Mesodermal cell (in vitro differentiated cells): ENCODE data around the gene TMEM106B. TPM values are rescaled to one million over a fixed set of nuclear protein-coding genes. Genes with fewer than 3 reads are reported as not detected.
A peak's percentile ranks its signal among the peaks of the same experiment; 100 is the strongest.
"Not testable (repeated sequence)": the region's sequence is repeated elsewhere in the genome, so short reads cannot be mapped to it uniquely, and the experiment has no call there.

Source experiments
- H3K27ac ChIP-seq: 2 replicates; pipeline ENCODE4 v1.7.0; 2013; ENCODE audit warnings: mild to moderate bottlenecking, low read depth, low read length, moderate library complexity; ENCODE audit not compliant: severe bottlenecking
- H3K36me3 ChIP-seq: 2 replicates; pipeline ENCODE4 v1.7.1; 2013; ENCODE audit warnings: mild to moderate bottlenecking, low read length, moderate library complexity; ENCODE audit not compliant: control insufficient read depth, insufficient read depth
- H3K4me1 ChIP-seq: one replicate; pipeline ENCODE4 v1.7.1; 2013; ENCODE audit warnings: mild to moderate bottlenecking, low read length; ENCODE audit not compliant: insufficient read depth, control insufficient read depth, poor library complexity, severe bottlenecking
- H3K4me3 ChIP-seq: 2 replicates; pipeline ENCODE4 v1.7.0; 2013; ENCODE audit warnings: low read length, control low read depth, mild to moderate bottlenecking; ENCODE audit not compliant: insufficient read depth, poor library complexity, severe bottlenecking; ENCODE audit errors: extremely low read depth
- H3K9me3 ChIP-seq: 2 replicates; pipeline ENCODE4 v1.7.1; 2013; ENCODE audit warnings: mild to moderate bottlenecking, low read length, moderate library complexity; ENCODE audit not compliant: control insufficient read depth
- WGBS, 2 experiments: methylation state at CpG; one replicate each; pipeline ENCODE4 v1.1.5; 2013; ENCODE audit warnings: missing lambda C conversion rate in 2 of 2; ENCODE audit not compliant: insufficient coverage in 2 of 2; 5-methylcytosine and 5-hydroxymethylcytosine counted together
- polyA plus RNA-seq, 2 experiments: library from polyadenylated mRNA; stranded (reverse); fragments of 50-300 nt; gene quantifications; one replicate each; pipeline ENCODE4 v1.2.3, GENCODE V29; 2013

TMEM106B gene
- polyA plus RNA-seq (2013, experiment 1 of 2): 50.0 TPM
- polyA plus RNA-seq (2013, experiment 2 of 2): 52.1 TPM

DNA sequence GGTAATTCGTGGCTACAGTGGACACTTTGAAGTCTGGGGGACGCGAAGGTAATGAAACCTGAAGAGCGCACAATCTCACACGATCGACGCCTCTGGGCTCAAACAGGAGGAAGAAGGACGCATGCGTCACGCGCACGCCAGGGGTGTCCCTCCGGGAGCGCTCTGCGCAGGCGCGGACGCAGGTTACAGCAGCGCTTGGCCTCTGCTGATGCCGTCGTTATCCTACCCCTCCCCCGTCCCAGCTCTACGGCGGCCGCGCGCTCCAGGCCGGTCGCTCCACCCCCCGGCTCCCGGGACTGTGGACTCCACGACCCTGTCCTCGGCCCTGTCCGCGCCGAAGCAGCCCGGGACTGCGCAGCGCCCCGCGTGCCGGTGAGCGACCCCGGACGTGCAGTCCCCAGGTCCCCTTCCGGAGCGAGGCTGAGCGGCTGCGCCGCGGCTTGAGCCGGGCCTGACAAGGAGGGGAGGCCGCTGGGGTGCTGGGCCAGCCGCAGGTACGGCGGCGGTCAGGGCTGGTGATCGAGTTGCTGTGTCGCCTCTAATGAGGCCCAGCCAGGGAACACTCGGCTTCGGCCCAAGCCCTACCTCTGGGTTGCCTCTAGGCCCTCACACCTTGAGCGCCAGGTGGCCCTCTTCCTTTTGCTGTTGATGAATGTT lies at the start of gene TMEM106B:
TSS of gene TMEM106B (plus strand) at position 241 of the 657 bp plus-strand sequence. CDS start 3,517 bp downstream, outside the sequence.
- WGBS, 2 experiments: 0% methylated on average over 51 to 52 of the region's 62 CpGs

DNA sequence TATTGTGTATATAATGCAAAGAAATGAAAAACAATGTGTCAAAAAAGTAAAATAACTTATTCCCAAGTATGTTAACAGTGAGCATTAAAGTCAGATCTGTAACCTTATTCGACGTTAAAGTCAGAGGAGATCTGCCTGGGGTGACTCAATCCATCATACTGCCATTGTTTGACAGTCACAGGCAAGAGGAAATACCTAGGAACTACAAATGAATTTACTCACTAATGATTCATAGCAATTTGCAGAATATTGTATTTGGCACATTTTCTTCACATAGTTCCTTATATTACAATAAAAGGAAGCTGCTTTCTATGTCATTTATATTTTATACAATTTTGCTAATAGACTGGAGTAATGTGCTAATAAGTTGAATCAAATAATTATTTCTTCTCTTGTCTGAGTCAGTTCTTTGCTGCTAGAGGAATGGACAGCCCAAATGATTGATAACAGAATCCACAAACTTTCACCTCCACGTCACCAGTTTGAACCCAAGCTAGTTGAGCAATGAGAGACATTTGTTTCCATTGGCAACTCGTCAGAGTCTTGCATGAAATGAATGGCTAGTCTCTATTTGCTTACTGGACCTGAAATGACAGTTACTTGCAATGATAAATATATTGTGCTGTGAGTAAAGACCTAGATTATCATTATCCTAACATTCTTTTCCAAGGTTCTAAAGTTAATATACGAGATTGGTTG lies 48.5 kb upstream of the TMEM106B start:
- H3K4me3 ChIP-seq: no peak overlapping the region
- H3K4me1 ChIP-seq: no peaks in the 10 kb centered on the region
- H3K36me3 ChIP-seq: no peaks in the 10 kb centered on the region
- WGBS, 2 experiments: 65 to 91% methylated on average over 2 to 4 of the region's 5 CpGs
- H3K27ac ChIP-seq: no peak overlapping the region
- H3K9me3 ChIP-seq: no peaks in the 10 kb centered on the region

More for the DNA sequence above, at the start of gene TMEM106B:
- H3K9me3 ChIP-seq: no peaks in the 10 kb centered on the region
- H3K36me3 ChIP-seq: peaks cover 9% of the 10 kb centered on the region
- H3K4me1 ChIP-seq: no peaks in the 10 kb centered on the region
- H3K27ac ChIP-seq: peak within 1 kb of the TSS; percentile 87
- H3K4me3 ChIP-seq: peak within 1 kb of the TSS; percentile 72

DNA sequence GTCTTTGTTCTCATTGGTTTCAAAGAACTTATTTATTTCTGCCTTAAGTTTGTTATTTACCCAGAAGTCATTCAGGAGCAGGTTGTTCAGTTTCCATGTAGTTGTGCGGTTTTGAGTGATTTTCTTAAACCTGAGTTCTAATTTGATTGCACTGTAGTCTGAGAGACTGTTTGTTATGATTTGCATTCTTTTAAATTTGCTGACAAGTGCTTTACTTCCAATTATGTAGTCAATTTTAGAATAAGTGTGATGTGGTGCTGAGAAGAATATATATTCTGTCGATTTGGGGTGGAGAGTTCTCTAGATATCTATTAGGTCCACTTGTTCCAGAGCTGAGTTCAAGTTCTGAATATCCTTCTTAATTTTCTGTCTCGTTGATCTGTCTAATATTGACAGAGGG lies 43.0 kb upstream of the TMEM106B start:
- H3K36me3 ChIP-seq, H3K27ac ChIP-seq, H3K9me3 ChIP-seq, H3K4me3 ChIP-seq, H3K4me1 ChIP-seq: not testable (repeated sequence)
- 80 to 100% methylated on average over 1 of the region's 3 CpGs for WGBS, 2 experiments

DNA sequence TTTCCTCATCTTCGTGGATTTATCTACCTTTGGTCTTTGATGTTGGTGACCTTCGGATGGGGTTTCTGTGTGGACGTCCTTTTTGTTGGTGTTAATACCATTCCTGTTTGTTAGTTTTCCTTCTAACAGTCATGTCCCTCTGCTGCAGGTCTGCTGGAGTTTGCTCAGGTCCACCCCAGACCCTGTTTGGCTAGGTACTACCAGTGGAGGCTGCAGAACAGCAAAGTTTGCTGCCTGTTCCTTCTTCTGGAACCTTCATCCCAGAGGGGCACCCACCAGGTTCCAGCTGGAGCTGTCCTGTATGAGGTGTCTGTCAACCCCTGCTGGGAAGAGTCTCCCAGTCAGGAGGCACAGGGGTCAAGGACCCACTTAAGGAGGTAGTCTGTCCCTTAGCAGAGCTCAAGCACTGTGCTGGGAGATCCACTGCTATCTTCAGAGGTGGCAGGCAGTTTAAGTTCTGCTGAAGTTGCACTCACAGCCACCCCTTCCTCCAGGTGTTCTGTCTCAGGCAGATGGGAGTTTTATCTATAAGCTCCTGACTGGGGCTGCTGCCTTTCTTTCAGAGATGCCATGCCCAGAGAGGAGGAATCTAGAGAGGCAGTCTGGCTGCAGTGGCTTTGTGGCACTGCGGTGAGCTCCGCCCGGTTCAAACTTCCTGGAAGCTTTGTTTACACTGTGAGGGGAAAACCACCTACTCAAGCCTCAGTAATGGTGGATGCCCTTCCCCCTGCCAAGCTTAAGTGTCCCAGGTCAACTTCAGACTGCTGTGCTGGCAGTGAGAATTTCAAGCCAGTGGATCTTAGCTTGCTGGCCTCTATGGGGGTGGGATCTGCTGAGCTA lies 40.9 kb upstream of the TMEM106B start:
- H3K36me3 ChIP-seq, H3K27ac ChIP-seq, H3K4me1 ChIP-seq, H3K4me3 ChIP-seq, H3K9me3 ChIP-seq: not testable (repeated sequence)
- WGBS, 2 experiments: 93% methylated on average over 3 of the region's 6 CpGs; no CpG with 5 or more reads in 1 of the 2 experiments

DNA sequence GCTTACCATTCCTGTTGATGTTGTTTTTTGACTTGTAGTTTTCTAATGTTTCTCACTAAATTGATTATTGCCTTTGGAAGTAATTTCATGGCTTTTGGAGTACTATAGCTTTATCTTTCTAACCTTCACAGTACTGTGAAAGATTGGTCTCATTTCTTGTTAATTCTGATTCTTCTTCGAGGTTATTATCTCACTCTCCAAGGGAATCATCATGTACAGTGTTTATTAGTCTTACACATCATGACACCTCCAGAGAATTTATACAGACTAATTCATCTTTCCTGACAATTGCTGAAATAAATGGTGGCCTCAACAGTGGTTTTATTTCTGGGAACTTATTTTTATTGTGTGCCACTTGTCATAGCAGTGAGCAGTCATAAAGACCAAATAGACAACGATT lies 37.4 kb upstream of the TMEM106B start:
- H3K27ac ChIP-seq: no peak overlapping the region
- H3K9me3 ChIP-seq: no peaks in the 10 kb centered on the region
- no peak overlapping the region for H3K4me3 ChIP-seq
- H3K4me1 ChIP-seq: no peaks in the 10 kb centered on the region
- 57% methylated on average over 1 of the region's 2 CpGs; no CpG with 5 or more reads in 1 of the 2 experiments for WGBS, 2 experiments
- H3K36me3 ChIP-seq: no peaks in the 10 kb centered on the region

DNA sequence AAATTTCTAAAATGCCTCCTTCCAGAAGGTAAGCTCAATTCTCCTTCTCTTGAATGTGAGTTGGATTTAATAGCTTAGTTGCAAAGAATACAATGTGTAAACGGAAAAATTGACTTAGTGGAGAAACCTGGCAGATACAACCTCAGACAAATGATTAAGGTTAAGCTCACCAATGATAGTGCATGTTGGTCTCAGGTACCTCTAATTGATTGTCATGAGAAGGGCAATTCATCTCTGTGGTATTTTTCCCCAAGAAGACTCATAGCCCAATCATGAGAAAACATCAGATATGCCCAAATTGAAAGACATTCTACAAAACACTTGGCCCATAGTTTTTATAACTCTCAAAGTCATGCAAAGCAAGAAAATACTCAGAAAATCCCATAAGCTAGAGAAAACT lies 36.2 kb upstream of the TMEM106B start:
- Histone ChIP-seq H3K36me3 (no peaks in the 10 kb centered on the region), H3K4me3 (no peak overlapping the region), H3K9me3 (no peaks in the 10 kb centered on the region), H3K4me1 (no peaks in the 10 kb centered on the region), H3K27ac (no peak overlapping the region)
- 80% methylated on average over 1 of the region's 1 CpG; no CpG with 5 or more reads in 1 of the 2 experiments for WGBS, 2 experiments

DNA sequence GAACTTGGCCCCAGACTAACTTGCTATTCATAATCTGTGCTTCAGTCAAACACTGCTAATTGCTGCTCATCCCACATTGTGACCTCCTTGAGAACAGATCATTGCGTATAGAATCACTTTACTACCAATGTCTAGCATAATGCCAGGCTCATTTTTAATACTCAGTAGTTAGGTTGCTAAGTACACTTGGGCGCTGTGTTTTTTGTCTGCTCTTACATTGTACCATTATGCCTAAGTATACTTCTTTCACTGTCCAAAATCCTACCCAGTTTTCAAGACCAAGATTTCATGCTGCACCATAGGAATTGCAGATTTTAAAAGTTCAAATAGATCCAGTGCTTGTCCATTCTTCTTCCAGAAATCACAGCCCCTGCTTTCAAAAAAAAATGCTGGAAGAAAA lies 32.8 kb upstream of the TMEM106B start:
- Histone ChIP-seq H3K9me3 (no peaks in the 10 kb centered on the region), H3K27ac (no peak overlapping the region), H3K4me1 (no peaks in the 10 kb centered on the region), H3K36me3 (no peaks in the 10 kb centered on the region), H3K4me3 (no peak overlapping the region)
- WGBS, 2 experiments: 94 to 100% methylated on average over 2 of the region's 2 CpGs

DNA sequence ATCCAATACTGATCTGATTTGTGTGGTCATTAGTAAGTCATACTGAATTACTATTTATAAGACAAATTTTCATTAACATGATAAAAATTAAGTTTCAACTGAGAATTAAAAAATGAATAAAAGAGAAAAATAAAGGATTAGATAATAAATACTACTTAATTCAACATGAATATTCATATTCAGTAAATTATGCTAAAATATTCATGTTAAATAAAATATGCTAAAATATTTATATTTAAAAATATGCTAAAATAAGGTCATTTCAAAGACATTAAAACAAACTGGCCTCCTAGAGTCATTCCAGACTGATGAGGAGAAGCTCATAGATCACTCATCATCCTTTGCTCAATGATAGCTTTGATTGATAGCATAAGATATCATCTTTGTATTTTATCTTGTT lies 16.7 kb upstream of the TMEM106B start:
- Histone ChIP-seq H3K9me3 (no peaks in the 10 kb centered on the region), H3K4me3 (no peak overlapping the region), H3K36me3 (no peaks in the 10 kb centered on the region), H3K4me1 (no peaks in the 10 kb centered on the region), H3K27ac (no peak overlapping the region)

DNA sequence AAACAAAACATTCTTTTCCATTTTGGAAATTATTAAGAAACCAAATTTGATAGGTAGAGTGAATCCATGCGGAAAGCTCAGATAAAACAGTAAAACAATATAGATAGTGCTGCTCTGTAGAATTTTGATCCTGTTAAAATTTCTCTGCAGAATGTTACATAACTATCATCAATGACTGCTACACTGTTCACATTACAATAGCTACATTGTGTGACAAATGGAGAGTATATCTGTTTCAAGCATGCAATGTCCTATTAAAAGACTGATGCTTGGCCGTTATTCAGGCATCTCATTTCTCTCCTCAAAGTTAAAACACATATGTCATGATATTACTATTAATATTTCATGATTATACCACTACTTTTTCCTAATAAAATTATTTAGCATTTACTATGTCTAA lies 14.7 kb upstream of the TMEM106B start:
- Histone ChIP-seq H3K36me3 (no peaks in the 10 kb centered on the region), H3K9me3 (no peaks in the 10 kb centered on the region), H3K4me3 (no peak overlapping the region), H3K27ac (no peak overlapping the region), H3K4me1 (no peaks in the 10 kb centered on the region)
- no CpG with 5 or more reads among the region's 2 CpGs for WGBS, 2 experiments

DNA sequence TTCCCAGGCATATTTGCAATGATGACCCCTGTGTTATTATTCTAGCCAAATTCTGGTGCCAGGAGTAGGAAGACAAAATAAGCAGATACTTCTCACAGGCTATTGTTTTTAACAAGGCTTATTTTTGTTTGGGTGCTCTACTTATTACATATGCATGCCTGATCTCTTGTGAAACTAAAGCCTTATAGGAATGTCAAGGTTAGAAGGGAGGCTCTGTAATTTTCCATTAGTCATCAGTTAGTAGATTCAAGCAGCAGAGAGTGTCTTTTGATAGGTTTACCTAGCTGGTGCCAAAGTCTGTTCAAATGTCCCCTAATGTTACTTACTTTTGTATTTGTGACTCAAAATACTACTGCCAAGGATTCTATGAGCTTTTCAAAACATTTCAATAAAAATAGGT lies 11.7 kb upstream of the TMEM106B start:
- Histone ChIP-seq H3K4me1 (no peaks in the 10 kb centered on the region), H3K9me3 (no peaks in the 10 kb centered on the region), H3K4me3 (no peak overlapping the region), H3K36me3 (no peaks in the 10 kb centered on the region), H3K27ac (no peak overlapping the region)
